ENCODE measurements around the gene HDAC4. TPM values are rescaled to one million over a fixed set of nuclear protein-coding genes. Genes with fewer than 3 reads are reported as not detected.

Gene HDAC4
- total RNA-seq, 1 experiment from 2014 or later: 40.1 TPM

- ChIA-PET POLR2A (no interaction called here), CTCF (no interaction called here)
- no peak overlapping the region for H3K27ac ChIP-seq (ENCODE audit: low read length)
- no peaks in the 10 kb centered on the region for H3K36me3 ChIP-seq (ENCODE audit: control insufficient read depth, insufficient read depth, low read length)
- no TSS peak for BruUV-seq (replicated peaks)
- no peaks in the 10 kb centered on the region for H3K27me3 ChIP-seq (ENCODE audit: control insufficient read depth, insufficient read depth, low read length)
- TF ChIP-seq TCF7L2 (IDR thresholded peaks at IDR 0.05; ENCODE audit: low read depth, low read length) (no peak), CTCF (IDR thresholded peaks at IDR 0.05) (no peak), POLR2AphosphoS5 (IDR thresholded peaks at IDR 0.05; ENCODE audit: low read depth, low read length) (no peak), REST (IDR thresholded peaks at IDR 0.05; ENCODE audit: insufficient read depth in 1 of 2, low read depth in 2 of 2, low read length in 1 of 2) (no peak), SIN3A (IDR thresholded peaks at IDR 0.05; ENCODE audit: borderline replicate concordance, insufficient read depth, low read depth, low read length) (no peak)
- H3K4me1 ChIP-seq (ENCODE audit: control insufficient read depth, insufficient read depth, low read length): no peaks in the 10 kb centered on the region
- ATAC-seq: no peak
- no peak overlapping the region for H3K4me3 ChIP-seq (ENCODE audit: low read depth in 2 of 2, low read length in 2 of 2)
- no peak for DNase-seq (ENCODE audit: low read depth, low spot score)
- intact Hi-C loops (cut with micrococcal nuclease; ENCODE audit: unreplicated experiment): no loop called here
- 0 out of 2 replicates have a peak, but pooled peaks cover 5% of the 10 kb centered on the region for H3K9me3 ChIP-seq (ENCODE audit: control insufficient read depth, insufficient read depth, low read depth, low read length)
- in situ Hi-C loops (cut with HindIII; ENCODE audit: low pct_unique_long_range_greater_than_20kb, low sequenced_read_pairs): no loop called here
These were observed 144.5 kb downstream of the HDAC4 start for GRCh38 chr2:239256350-239256743.

GRCh38 chr2:239255628-239256349 lies 145.0 kb downstream of the HDAC4 start:
- TF ChIP-seq CTCF (IDR thresholded peaks at IDR 0.05) (no peak), SIN3A (IDR thresholded peaks at IDR 0.05; ENCODE audit: borderline replicate concordance, insufficient read depth, low read depth, low read length) (no peak), POLR2AphosphoS5 (IDR thresholded peaks at IDR 0.05; ENCODE audit: low read depth, low read length) (no peak), REST (IDR thresholded peaks at IDR 0.05; ENCODE audit: insufficient read depth in 1 of 2, low read depth in 2 of 2, low read length in 1 of 2) (no peak), TCF7L2 (IDR thresholded peaks at IDR 0.05; ENCODE audit: low read depth, low read length) (no peak)
- 0 out of 2 replicates have a peak, but pooled peaks cover 5% of the 10 kb centered on the region for H3K9me3 ChIP-seq (ENCODE audit: control insufficient read depth, insufficient read depth, low read depth, low read length)
- no peaks in the 10 kb centered on the region for H3K27me3 ChIP-seq (ENCODE audit: control insufficient read depth, insufficient read depth, low read length)
- H3K4me3 ChIP-seq (ENCODE audit: low read depth in 2 of 2, low read length in 2 of 2): no peak overlapping the region
- intact Hi-C loops (cut with micrococcal nuclease; ENCODE audit: unreplicated experiment) (no loop called here), in situ Hi-C loops (cut with HindIII; ENCODE audit: low pct_unique_long_range_greater_than_20kb, low sequenced_read_pairs) (no loop called here)
- ChIA-PET CTCF (no interaction called here), POLR2A (no interaction called here)
- no peak overlapping the region for H3K27ac ChIP-seq (ENCODE audit: low read length)
- H3K36me3 ChIP-seq (ENCODE audit: control insufficient read depth, insufficient read depth, low read length): no peaks in the 10 kb centered on the region
- DNase-seq (ENCODE audit: low read depth, low spot score) (no peak), ATAC-seq (no peak)
- no TSS peak for BruUV-seq (replicated peaks)
- H3K4me1 ChIP-seq (ENCODE audit: control insufficient read depth, insufficient read depth, low read length): no peaks in the 10 kb centered on the region
